Testis (tissue), 2 donors: ENCODE measurements around the gene SELE.

ENCODE experiments used
- POLR2A ChIP-seq: fragments of 450-650 bp; IDR thresholded peaks from one replicate; pipeline ENCODE4 v1.6.1; 2017; ENCODE audit warnings: antibody characterized with exemption, mild to moderate bottlenecking, moderate library complexity
- TF ChIP-seq, protein P1 (sequence below), 3 experiments: fragments of 450-650 bp in 2 of 3; fragments of 200-600 bp in 1 of 3; sonication (generic) in 1 of 3; IDR thresholded peaks; one replicate each; pipeline ENCODE4 v1.5.1; 2016 to 2019; ENCODE audit warnings: antibody characterized with exemption in 3 of 3, mild to moderate bottlenecking in 2 of 3, moderate library complexity in 1 of 3

DNA sequence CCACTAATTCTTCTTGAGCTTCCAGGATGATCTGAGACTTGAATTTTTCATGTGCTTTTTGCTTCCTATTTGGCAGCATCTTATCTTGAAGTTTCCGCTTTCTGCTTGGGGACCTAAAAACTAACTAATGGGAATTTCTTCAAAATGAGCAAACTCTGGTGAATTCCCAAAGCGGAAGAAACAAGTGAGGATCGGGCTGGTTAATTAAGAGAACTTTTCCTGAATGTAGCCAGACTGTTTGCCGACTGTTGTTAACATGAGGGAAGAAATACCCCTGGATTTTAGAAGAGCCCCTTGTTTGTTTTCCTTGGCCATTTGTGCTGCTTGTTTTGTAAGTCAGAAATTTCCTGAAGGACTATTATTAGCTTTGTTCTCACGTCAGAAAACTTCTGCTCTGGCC lies 6.1 kb upstream of the SELE start:
- TF ChIP-seq, protein P1, sequence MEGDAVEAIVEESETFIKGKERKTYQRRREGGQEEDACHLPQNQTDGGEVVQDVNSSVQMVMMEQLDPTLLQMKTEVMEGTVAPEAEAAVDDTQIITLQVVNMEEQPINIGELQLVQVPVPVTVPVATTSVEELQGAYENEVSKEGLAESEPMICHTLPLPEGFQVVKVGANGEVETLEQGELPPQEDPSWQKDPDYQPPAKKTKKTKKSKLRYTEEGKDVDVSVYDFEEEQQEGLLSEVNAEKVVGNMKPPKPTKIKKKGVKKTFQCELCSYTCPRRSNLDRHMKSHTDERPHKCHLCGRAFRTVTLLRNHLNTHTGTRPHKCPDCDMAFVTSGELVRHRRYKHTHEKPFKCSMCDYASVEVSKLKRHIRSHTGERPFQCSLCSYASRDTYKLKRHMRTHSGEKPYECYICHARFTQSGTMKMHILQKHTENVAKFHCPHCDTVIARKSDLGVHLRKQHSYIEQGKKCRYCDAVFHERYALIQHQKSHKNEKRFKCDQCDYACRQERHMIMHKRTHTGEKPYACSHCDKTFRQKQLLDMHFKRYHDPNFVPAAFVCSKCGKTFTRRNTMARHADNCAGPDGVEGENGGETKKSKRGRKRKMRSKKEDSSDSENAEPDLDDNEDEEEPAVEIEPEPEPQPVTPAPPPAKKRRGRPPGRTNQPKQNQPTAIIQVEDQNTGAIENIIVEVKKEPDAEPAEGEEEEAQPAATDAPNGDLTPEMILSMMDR (IDR thresholded peaks at IDR 0.05), result no peak
- no peak for TF ChIP-seq POLR2A
